Kidney epithelial cell (primary cell): ENCODE data around the gene TRIM46. TPM values are rescaled to one million over a fixed set of nuclear protein-coding genes. Genes with fewer than 3 reads are reported as not detected.

Experiments
- total RNA-seq: library from RNA; depleted of rRNA; stranded (reverse); fragments of >200 nt; gene quantifications from 2 replicates; pipeline ENCODE4 v1.2.3, GENCODE V29; 2015

The TRIM46 gene
- total RNA-seq, 1 donor from 2014 or later: 7.1 TPM

Other genes with a start within 250 kb of the TRIM46 start
- gene PMVK, start 237.1 kb upstream of the TRIM46 start, total RNA-seq: 9.7 and 13.6 TPM in 2 replicates
- gene PBXIP1, start 217.8 kb upstream of the TRIM46 start, total RNA-seq: 88.2 and 102 TPM in 2 replicates
- gene PYGO2, start 212.1 kb upstream of the TRIM46 start, total RNA-seq: 21.2 and 27.8 TPM in 2 replicates
- 176 and 183 TPM in 2 replicates for gene SHC1, start 203.1 kb upstream of the TRIM46 start, total RNA-seq
- gene CKS1B, start 199.2 kb upstream of the TRIM46 start, total RNA-seq: 67.4 and 72.4 TPM in 2 replicates
- gene FLAD1, start 190.5 kb upstream of the TRIM46 start, total RNA-seq: 53.0 and 60.9 TPM in 2 replicates
- gene LENEP, start 180.3 kb upstream of the TRIM46 start, total RNA-seq: 1.6 TPM in 1 of 2 replicates, not detected in the other
- 28.0 and 40.3 TPM in 2 replicates for gene ZBTB7B, start 171.0 kb upstream of the TRIM46 start, total RNA-seq
- 0.27 TPM in 1 of 2 replicates, not detected in the other for gene DCST2, start 140.1 kb upstream of the TRIM46 start, total RNA-seq
- not detected in 2 replicates for gene DCST1, start 140.0 kb upstream of the TRIM46 start, total RNA-seq
- 186 and 209 TPM in 2 replicates for gene ADAM15, start 122.5 kb upstream of the TRIM46 start, total RNA-seq
- gene EFNA4, start 110.1 kb upstream of the TRIM46 start, total RNA-seq: 16.8 and 19.9 TPM in 2 replicates
- gene EFNA3, start 95.0 kb upstream of the TRIM46 start, total RNA-seq: 1.6 and 1.7 TPM in 2 replicates
- 126 and 166 TPM in 2 replicates for gene EFNA1, start 46.0 kb upstream of the TRIM46 start, total RNA-seq
- 26.6 and 28.7 TPM in 2 replicates for gene SLC50A1, start 38.0 kb upstream of the TRIM46 start, total RNA-seq
- gene DPM3, start 33.3 kb upstream of the TRIM46 start, total RNA-seq: 36.4 and 74.9 TPM in 2 replicates
- 207 and 241 TPM in 2 replicates for gene KRTCAP2, start 545 bp upstream of the TRIM46 start, total RNA-seq
- gene THBS3, start 34.0 kb downstream of the TRIM46 start, total RNA-seq: 51.5 and 58.1 TPM in 2 replicates
- gene MTX1, start 34.8 kb downstream of the TRIM46 start, total RNA-seq: 79.3 and 84.3 TPM in 2 replicates
- 13.2 and 24.8 TPM in 2 replicates for gene ENTREP3, start 81.6 kb downstream of the TRIM46 start, total RNA-seq
- 93.8 and 108 TPM in 2 replicates for gene SCAMP3, start 88.5 kb downstream of the TRIM46 start, total RNA-seq
- gene CLK2, start 99.7 kb downstream of the TRIM46 start, total RNA-seq: 21.7 and 24.2 TPM in 2 replicates
- gene HCN3, start 103.6 kb downstream of the TRIM46 start, total RNA-seq: 2.8 and 3.8 TPM in 2 replicates
- gene PKLR, start 127.6 kb downstream of the TRIM46 start, total RNA-seq: not detected in 2 replicates
- 248 and 271 TPM in 2 replicates for gene FDPS, start 135.0 kb downstream of the TRIM46 start, total RNA-seq
- 38.1 and 38.3 TPM in 2 replicates for gene RUSC1, start 147.0 kb downstream of the TRIM46 start, total RNA-seq